Measurements from ENCODE around the gene CHORDC1.
A peak's percentile ranks its signal among the peaks of the same experiment; 100 is the strongest.
"Not testable (repeated sequence)": the region's sequence is repeated elsewhere in the genome, so short reads cannot be mapped to it uniquely, and the experiment has no call there.

The CHORDC1 gene
- 76.9 to 167 reads per million in 2 donors for total RNA-seq

DNA sequence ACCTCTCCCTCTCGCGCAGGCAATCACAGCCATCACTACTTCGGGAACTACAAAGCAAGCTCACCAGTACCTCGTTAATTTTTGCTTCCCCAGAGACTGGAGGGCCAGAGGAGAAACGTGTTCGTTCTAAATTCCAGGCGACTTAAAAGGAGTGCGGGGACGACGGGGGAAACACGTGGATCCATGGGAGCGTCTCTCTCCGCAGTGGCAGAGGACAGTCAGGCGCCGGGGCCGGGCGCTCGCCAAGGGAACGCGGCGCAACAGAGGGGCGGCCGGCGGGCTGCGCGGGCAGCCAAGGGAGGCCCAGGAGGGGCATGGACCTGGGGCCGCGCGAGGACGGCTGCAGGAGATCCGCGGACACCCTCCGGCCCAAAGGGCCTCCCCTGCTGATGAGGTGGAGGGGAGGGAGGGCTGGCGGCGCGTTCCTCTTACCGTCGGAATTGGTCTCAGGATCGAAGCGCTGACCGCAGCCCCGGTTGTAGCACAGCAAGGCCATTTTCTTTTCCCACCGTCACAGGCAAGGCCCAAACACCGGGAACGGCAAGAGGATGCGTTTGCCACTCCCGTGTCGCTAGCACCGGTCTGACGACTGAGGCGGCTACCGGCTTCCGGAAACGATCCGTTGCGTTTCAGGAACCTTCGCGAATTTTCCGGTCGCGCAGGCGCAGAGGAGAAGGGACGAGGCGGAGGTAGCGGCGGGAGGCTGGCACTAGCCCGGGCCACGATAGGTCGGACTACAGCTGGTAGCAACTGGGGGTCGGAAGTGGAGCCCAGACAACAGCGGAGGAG is at the start of gene CHORDC1:
Gene CHORDC1 (minus strand): TSS at position 591 of the 789 bp plus-strand sequence. CDS start 95 bp downstream, at position 496.
- peak; percentile 87 for DNase-seq

DNA sequence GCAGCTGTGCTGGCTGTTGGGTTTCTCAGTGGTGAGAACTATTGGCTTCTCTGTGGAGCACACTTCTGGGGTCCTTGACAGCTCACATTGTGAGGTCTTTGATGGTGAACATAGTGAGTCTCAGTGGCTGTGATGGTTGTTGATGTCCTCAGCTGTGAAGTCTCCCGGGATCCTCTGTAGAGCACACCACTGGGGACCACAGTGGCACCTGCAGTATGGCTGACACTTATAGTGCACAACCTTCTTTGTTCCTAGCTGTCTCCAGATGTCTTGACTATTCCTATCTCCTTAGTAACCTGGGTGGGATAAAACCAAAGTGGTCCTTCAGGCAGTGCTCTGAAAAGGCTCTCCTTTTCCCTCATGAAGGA is 34.3 kb upstream of the CHORDC1 start:
- DNase-seq: no peak

DNA sequence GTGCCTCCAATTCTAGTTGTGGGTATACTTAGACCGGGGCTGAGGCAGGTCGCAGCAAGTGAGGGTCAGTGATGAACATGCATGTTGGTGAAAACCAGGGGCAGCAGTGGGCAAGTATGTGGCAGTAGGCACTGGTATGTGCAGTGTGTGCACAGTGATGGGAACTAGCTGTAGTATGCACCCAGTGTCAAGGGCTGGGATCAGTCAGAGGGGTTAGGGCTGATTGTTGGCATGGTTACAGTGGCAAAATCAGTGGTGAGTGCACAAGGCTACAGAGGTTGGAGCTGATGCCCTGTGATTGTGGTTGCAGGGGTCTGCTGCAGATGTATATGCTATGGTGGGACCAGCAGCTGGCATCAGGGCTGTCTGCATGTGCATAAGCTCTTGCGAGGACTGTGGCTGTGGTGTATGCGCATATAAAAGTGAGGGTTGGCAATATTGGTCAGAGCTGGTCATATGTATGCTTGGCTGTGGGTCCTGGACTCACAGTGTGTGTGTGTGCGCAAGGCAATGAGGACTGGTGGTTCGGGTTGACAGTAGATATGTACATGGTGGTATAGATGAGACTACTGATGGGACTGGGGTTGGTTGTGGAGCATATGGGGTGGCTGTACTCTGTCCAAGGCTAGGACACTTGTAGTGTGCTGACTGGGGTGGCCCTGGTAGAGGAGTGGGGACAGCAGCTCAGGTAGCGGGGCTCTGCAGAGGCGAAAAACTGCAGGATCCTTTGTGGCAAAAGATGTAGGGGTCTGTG is 33.7 kb upstream of the CHORDC1 start:
- DNase-seq: no peak

GRCh38 chr11:90254065-90254464 is 31.2 kb upstream of the CHORDC1 start:
- DNase-seq: no peak

DNA sequence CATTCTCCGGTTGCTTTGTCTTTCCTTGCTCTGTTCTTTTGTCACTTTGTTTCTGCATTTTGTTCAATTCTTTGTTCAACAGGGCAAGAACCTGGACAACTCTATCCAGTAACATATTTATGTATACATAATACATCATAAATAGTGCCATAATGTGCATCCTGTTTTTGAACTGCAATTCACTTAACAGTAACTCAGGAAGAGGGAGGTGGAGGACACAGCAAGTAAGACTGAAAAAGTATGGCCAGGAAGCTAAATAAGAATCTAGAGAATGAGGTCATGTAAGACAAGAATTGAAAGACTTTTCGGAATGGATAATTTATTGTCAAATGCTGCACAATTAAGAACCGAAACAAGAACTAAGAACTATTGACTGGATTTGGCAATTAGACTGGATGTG is 29.2 kb upstream of the CHORDC1 start:
- DNase-seq: no peak

DNA sequence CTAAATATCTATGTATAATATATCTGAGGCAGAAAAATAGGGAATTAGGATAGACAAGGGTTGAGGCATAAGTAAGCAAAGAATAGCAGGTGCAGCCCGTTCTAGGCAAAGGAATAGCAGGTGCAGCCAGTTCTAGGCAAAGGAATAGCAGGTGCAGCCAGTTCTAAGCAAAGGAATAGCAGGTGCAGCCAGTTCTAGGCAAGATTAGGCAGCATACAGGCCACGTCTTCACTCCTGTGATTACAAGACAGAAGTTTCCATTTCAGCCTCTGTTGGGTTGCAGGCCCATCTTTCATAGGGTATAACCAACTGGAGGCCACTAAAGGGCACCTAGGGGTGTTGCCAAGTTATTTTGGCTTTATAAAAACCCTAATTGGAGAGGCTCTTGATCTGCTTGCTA is 28.8 kb upstream of the CHORDC1 start:
- DNase-seq: no peak

DNA sequence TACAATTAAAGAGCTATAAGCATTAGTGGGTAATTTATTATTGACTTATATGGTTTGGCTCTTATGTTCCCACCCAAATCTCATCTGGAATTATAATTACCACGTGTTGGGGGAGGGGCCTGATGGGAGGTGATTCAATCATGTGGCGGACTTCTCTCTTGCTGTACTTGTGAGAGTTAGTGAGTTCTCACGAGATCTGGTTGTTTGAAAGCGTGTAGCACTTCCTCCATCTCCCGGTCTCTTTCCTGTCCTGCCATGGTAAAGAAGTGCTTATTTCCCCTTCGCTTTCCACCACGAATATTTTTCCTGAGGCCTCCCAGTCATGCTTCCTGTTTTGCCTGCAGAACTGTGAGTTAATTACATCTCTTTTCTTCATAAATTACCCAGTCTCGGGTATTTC is 28.1 kb upstream of the CHORDC1 start:
- DNase-seq: no peak

DNA sequence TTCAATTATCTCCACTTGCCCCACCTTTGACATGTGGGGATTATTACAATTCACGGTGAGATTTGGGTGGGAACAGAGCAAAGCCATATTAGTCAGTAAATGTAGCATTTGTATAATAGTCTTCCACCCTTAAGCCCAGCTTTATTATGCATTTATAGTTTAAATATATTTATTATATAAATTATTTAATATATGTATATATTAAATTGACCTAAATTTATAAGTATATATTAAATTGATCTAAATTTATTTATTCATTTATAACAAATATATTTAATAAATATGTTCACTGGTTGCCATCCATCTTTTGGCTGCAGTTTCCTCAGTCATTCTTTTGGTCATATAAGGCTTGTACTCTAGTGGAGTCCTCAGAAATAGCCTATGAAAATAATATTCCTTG is 23.6 kb upstream of the CHORDC1 start:
- no peak for DNase-seq

- no peak for DNase-seq
Observed at GRCh38 chr11:90243534-90243933, 20.7 kb upstream of the CHORDC1 start.

DNA sequence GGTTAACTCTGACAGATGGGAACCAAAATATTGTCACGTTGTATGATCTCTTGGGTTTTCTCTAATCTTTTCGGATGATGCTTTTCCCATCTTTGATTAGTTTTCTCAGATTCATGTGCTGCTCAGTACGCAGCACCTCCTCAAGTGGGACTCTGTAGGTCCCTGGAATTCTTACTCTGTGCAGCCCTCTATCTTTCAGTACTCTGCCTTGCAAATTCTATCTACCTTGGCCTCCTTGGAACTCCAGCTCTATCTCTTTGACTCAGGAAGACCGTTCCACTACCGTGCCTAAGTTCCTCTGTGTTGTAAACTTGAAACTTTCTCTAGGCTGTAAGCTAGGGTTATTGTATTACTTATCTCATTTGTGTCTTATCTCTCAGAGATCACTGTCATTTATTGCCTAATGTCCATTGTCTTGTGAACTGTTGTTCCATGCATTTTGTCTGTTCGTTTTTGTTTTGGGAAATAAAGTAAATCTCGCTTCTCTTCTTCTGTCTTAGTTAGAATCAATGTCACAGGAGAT is 20.1 kb upstream of the CHORDC1 start:
- no peak for DNase-seq

GRCh38 chr11:90241414-90241813 is 18.6 kb upstream of the CHORDC1 start:
- no peak for DNase-seq

- not testable (repeated sequence) for DNase-seq
Observed at GRCh38 chr11:90239967-90240636, 17.3 kb upstream of the CHORDC1 start.

DNA sequence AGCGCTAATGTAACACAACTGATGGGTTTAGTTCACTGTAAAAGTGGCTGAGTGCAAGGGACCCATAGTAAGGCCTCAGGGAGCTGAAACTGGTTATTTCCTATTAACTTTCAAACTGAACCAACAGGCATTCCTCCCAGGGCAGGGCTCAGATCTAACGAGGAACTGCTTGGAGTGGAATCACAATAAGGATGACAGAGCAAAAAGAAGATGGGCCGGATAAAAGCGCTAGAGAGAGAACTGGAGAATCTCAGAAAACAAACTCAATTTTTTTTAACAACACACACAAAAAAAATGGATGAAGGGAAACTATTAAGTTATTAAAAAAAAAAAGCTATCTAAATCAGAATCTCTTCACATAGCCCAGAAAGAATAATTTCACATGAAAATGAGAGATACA is 14.2 kb upstream of the CHORDC1 start:
- DNase-seq: no peak

GRCh38 chr11:90235526-90235925 is 12.7 kb upstream of the CHORDC1 start:
- DNase-seq: no peak

GRCh38 chr11:90234977-90235376 is 12.1 kb upstream of the CHORDC1 start:
- no peak for DNase-seq

DNA sequence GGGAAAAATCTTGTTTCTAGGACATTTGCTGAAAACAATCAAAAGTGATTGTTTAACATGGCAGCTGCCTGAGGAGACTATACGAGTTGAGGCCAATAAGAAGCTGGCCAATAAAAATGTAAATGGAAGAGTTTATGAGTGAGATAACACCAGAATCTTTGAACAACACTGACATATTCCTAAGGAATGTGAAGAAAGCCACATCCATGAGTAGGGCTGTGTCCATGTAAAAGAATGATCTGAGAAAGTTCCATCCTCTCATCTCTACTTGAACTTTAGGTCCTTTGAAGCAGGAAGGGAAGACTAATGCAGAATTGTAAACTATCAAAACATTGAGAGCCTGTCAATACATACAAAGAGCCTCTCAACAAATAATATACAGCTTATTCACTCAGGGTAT is 6.9 kb upstream of the CHORDC1 start:
- no peak for DNase-seq

- no peak for DNase-seq
Observed at GRCh38 chr11:90228056-90228455, 5.2 kb upstream of the CHORDC1 start.

- DNase-seq: no peak
Observed at GRCh38 chr11:90223248-90223585, 368 bp upstream of the CHORDC1 start.

DNA sequence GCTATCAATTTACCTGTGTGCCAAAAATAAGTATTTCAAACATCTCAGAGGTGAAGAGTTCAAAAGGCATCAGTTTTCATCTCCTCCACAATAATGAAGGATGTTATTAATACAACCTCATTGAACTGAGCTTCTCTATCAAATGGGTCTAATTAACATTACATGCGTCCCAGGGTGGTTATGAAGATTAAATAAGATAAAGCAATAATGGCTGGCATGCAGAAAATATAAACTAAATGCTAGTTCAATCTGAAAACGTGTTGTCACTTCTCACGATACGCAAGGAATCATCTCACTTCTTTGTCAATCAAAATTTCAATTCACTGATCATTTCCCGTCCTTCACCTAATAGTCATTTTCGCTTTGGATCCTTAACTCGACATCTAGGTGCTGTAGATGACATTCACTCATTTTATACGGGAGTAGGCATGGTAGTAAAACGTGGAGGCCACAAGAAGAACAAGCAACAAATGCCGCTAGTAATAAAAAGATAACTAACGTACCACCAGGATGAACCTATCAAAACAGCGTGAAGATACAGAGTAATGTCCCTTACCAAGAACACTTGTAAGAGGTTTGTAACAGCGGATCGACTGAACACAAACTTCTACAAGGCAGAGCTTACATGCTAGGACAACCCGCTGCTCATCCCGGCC is 918 bp downstream of the CHORDC1 start:
- no peak for DNase-seq

DNA sequence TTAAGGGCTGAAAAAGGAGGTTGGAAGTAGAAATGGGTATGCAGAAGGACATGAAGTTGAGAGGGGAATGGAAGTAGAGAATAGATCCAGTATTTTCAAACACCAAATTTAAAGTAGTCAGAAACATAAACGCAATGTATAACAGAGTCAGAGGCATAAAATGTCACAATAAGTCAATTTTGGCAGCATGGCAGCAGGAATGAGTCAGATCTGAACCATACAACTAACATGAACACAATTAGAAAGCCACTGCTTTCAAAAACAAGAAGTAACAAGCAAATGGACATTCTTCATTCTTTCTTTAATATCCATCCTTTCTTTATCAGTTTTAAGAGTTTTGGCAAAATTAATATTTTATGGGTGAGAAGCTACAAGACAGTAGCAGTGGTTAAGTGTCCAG is 2.5 kb downstream of the CHORDC1 start:
- no peak for DNase-seq

DNA sequence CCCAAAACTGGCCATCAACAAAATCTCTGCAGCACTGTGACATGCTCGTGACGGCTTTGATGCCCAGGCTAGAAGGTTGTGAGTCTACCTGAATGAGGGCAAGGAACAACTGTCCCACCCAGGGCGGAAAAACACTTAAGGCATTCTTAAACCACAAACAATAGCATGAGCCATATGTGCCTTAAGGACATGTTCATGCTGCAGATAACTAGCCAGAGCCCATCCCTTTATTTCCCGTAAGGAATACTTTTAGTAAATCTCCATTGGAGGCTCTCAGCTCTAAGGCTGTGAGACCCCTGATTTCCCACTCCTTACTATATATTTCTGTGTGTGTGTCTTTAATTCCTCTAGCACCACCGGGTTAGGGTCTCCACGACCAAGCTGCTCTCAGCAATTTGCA is 3.4 kb downstream of the CHORDC1 start:
- no peak for DNase-seq

- no peak for DNase-seq
Observed at GRCh38 chr11:90218606-90219005, 4.2 kb downstream of the CHORDC1 start.

DNA sequence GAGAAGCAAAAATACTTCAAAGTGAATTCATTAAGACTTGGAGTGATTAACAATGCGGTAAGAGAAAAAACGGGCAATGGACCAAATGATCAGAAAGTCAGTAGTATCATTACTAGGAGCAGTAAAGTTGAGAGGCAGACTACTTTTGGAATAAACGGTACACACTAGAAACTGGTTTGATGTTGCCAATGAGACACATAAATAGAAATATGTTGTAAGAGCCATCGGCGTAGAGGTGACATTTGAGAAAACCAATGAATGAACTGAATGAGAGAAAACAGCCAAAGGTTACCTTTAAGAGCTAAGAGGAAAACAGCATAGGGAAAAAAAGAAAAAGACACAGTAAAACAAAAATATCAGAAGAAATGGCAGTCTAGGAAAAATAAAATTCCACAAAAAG is 6.2 kb downstream of the CHORDC1 start:
- no peak for DNase-seq
